ENCODE results near the gene PNPLA8. TPM values are rescaled to one million over a fixed set of nuclear protein-coding genes. Genes with fewer than 3 reads are reported as not detected.
A peak's percentile ranks its signal among the peaks of the same experiment; 100 is the strongest.
"Not testable (repeated sequence)": the region's sequence is repeated elsewhere in the genome, so short reads cannot be mapped to it uniquely, and the experiment has no call there.

PNPLA8 gene, protein sequence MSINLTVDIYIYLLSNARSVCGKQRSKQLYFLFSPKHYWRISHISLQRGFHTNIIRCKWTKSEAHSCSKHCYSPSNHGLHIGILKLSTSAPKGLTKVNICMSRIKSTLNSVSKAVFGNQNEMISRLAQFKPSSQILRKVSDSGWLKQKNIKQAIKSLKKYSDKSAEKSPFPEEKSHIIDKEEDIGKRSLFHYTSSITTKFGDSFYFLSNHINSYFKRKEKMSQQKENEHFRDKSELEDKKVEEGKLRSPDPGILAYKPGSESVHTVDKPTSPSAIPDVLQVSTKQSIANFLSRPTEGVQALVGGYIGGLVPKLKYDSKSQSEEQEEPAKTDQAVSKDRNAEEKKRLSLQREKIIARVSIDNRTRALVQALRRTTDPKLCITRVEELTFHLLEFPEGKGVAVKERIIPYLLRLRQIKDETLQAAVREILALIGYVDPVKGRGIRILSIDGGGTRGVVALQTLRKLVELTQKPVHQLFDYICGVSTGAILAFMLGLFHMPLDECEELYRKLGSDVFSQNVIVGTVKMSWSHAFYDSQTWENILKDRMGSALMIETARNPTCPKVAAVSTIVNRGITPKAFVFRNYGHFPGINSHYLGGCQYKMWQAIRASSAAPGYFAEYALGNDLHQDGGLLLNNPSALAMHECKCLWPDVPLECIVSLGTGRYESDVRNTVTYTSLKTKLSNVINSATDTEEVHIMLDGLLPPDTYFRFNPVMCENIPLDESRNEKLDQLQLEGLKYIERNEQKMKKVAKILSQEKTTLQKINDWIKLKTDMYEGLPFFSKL
- total RNA-seq (2014; rRNA removed; shearing (Covaris generic); ENCODE audit: low replicate concordance) = 5.2 and 7.6 TPM in 2 replicates

DNA sequence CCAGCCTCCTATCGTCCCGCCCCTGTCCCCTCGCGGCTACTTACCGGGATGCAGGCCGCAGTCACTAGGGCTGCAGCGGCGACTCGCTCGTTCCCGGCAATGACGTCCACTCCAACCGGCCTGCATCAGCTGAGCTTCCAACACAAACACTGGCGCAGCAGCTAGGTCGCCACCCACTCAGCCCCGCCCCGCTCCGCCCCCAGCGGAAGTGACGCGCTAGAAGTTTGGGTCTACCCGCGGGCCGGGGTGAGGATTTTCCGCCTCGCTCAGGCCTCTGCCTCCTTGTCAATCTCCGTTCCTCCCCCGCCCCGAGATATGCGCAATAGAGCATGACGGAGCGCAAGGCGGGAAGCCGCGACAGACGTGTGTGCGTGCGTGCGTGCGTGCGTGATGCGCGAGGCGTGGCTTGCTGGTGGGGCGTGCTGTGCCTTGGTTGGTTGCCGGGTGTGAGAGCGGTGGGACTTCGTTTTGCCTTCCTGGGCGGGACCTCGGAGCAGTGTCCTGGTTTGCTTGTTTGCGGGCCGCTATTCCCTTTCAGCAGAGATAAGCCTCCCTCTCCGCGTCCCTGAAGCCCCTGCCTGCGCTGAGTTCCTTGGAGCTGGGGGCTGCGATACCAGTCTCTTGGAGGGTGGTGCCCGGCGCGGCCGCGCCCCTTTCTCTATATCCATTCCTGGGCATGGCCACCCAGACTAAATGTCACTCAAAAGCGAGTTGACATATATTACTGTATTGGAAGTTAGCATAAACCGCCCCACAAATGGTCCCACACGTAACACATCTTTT is at the start of gene PNPLA8:
Gene PNPLA8, minus strand, starts transcription at position 151 of the 783 bp plus-strand sequence. CDS start 10,644 bp downstream, outside the sequence.
- in situ Hi-C loops (cut with HindIII; ENCODE audit: low pct_unique_long_range_greater_than_20kb, low sequenced_read_pairs) = no loop called here
- peak; percentile 100 for DNase-seq (ENCODE audit: low read depth)

GRCh38 chr7:108575156-108575555 is 49.2 kb upstream of the PNPLA8 start:
- no peak for DNase-seq (ENCODE audit: low read depth)
- in situ Hi-C loops (cut with HindIII; ENCODE audit: low pct_unique_long_range_greater_than_20kb, low sequenced_read_pairs) = no loop called here

- in situ Hi-C loops (cut with HindIII; ENCODE audit: low pct_unique_long_range_greater_than_20kb, low sequenced_read_pairs) = no loop called here
- no peak for DNase-seq (ENCODE audit: low read depth)
Measured at GRCh38 chr7:108572480-108572879, 46.5 kb upstream of the PNPLA8 start.

DNA sequence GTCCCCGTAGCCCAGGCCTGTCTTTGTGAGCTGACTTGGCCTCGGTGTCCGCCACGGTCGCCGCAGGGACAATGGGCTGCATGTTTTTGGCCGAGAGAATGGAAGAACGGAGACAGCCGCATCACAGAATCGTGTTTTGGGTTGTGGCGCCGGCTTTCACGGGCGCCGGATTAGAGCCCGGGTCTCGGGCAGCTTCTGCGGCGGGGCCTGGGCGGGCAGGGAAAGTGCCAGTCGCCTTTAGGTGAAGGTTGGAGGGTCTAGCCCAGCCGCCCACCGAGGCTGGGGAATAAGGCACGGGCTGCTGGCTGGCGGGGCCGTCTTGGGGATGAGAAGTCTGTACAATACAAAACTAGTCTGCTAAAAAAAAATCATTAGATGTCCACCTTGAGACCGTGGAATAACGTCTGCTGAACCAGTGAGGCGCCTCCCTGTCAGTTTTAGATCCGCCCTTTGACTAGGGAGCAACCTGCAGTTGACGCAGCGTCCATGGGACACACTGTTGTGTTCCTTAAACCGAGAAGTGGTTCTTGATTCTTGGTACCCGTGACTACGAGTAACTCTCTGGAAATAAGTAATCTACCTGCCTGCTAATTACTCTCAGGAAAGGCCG is 44.3 kb upstream of the PNPLA8 start:
- peak; percentile 53 for DNase-seq (ENCODE audit: low read depth)
- in situ Hi-C loops (cut with HindIII; ENCODE audit: low pct_unique_long_range_greater_than_20kb, low sequenced_read_pairs) = no loop called here

DNA sequence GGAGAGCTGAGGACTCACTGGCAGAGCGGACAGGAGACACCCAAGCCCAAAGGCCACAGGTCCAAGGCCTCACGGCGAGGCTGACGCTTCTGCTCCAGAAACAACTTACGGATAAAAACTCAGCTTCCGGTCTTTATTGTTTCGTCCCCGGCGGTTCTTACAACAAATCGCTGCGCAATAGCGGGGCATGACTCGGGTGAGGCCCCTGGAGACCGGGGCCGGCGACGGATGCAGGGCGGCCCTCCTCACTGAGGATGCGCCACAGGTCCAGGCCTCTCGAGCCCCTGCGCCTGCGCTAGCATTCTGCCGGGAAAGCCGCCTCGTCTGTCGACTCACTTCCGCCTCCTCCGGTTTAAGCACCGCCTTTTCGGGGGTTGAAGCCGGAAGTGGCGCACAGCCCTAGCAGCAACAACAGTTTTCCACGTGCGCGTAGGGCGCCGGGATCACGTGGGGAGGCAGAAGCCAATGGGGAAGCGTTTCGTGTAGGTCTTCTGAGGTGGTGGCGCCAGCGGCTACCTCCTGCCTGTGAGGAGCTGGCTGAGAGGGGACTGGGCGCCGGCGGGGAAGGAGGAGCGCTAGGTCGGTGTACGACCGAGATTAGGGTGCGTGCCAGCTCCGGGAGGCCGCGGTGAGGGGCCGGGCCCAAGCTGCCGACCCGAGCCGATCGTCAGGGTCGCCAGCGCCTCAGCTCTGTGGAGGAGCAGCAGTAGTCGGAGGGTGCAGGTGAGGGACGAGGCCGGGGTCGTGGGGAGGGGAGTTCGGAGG is 43.6 kb upstream of the PNPLA8 start, which contains the start of the genes DNAJB9 and THAP5:
Gene DNAJB9, plus strand, starts transcription at position 494 of the 765 bp plus-strand sequence. CDS start 1,853 bp downstream, outside the sequence.
Gene THAP5, minus strand, starts transcription at position 326 of the 765 bp plus-strand sequence. Its CDS starts 137 bp downstream, at position 189.
- peak; percentile 98 for DNase-seq (ENCODE audit: low read depth)
- in situ Hi-C loops (cut with HindIII; ENCODE audit: low pct_unique_long_range_greater_than_20kb, low sequenced_read_pairs) = no loop called here

- in situ Hi-C loops (cut with HindIII; ENCODE audit: low pct_unique_long_range_greater_than_20kb, low sequenced_read_pairs) = no loop called here
- no peak for DNase-seq (ENCODE audit: low read depth)
Measured at GRCh38 chr7:108568801-108569380, 43.0 kb upstream of the PNPLA8 start.

DNA sequence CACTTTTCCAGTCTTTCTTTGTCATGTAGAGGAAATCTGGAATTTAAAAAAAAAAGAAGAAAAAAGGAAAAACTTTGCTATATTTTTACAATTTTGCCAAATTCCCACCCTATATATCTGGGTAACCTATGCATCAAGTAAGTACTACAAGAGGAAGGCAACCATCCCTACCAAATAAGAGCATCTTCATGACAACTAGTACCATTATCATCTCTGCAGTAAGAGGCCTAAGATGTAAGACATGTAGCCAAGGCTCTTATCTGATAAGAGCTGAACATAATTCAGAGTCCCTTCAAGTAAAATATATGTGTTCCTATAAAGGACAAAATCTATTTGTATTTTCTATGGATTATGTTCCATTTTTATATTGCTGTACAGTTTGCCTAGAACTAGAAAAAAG is 40.1 kb upstream of the PNPLA8 start:
- in situ Hi-C loops (cut with HindIII; ENCODE audit: low pct_unique_long_range_greater_than_20kb, low sequenced_read_pairs) = no loop called here
- DNase-seq (ENCODE audit: low read depth) = no peak

DNA sequence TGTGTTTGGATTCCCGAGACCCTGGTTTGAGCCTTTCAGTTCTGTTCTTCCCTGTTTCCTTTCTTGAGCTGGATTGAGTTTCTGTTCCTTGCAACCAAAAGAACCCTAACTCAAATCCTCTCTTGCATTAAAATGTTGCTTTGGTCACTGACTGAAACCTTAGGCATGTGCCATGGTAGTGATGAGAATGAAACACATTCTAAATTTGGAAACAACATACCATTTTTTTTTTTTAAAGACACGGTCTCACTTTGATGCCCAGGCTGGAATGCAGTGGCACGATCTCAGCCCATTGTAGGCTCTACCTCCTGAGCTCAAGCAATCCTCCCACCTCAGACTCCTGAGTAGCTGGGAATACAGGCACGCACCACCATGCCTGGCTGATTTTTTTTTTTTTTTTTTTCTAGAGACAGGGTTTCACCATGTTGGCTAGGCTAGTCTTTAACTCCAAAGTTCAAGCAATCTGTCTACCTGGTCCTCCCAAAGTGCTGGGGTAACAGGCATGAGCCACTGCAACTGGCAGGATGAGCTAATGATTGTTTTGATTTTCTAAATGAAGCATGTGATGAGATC is 35.2 kb upstream of the PNPLA8 start:
- in situ Hi-C loops (cut with HindIII; ENCODE audit: low pct_unique_long_range_greater_than_20kb, low sequenced_read_pairs) = no loop called here
- no peak for DNase-seq (ENCODE audit: low read depth)

GRCh38 chr7:108559253-108559652 is 33.3 kb upstream of the PNPLA8 start:
- in situ Hi-C loops (cut with HindIII; ENCODE audit: low pct_unique_long_range_greater_than_20kb, low sequenced_read_pairs) = no loop called here
- no peak for DNase-seq (ENCODE audit: low read depth)

- no peak for DNase-seq (ENCODE audit: low read depth)
- in situ Hi-C loops (cut with HindIII; ENCODE audit: low pct_unique_long_range_greater_than_20kb, low sequenced_read_pairs) = no loop called here
Measured at GRCh38 chr7:108557617-108558016, 31.7 kb upstream of the PNPLA8 start.

GRCh38 chr7:108557191-108557590 is 31.3 kb upstream of the PNPLA8 start:
- in situ Hi-C loops (cut with HindIII; ENCODE audit: low pct_unique_long_range_greater_than_20kb, low sequenced_read_pairs) = no loop called here
- DNase-seq (ENCODE audit: low read depth) = no peak

GRCh38 chr7:108556665-108557064 is 30.7 kb upstream of the PNPLA8 start:
- DNase-seq (ENCODE audit: low read depth); in situ Hi-C loops (cut with HindIII; ENCODE audit: low pct_unique_long_range_greater_than_20kb, low sequenced_read_pairs): not testable (repeated sequence)

DNA sequence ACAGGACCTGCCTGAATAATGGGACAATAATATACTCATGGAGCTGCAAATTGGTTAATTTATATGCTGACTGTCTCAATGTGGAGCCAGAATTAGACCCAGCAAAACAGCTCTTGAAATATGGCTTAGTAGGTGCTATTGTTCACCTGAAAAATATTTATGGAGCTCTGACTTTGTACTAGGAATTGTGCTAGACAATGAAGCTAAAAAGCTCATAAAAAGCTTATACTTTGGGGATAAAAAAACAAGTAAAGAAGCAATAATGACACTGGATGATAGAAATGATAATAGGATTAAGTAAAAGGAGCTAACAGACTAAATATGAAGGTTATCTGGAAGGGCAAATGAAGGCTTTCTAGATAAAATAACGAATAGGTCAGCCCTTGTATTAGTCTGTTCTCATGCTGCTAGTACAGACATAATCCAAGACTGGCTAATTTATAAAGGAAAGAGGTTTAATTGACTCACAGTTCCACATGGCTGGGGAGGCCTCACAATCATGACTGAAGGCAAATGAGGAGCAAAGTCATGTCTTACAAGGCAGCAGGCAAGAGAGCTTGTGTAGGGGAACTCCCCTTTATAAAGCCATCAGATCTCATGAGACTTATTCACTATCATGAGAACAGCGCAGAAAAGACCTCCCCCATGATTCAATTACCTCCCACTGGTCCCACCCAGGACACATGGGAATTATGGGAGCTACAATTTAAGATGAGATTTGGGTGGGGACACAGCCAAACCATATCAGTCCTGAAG is 22.4 kb upstream of the PNPLA8 start:
- DNase-seq (ENCODE audit: low read depth); in situ Hi-C loops (cut with HindIII; ENCODE audit: low pct_unique_long_range_greater_than_20kb, low sequenced_read_pairs): not testable (repeated sequence)

DNA sequence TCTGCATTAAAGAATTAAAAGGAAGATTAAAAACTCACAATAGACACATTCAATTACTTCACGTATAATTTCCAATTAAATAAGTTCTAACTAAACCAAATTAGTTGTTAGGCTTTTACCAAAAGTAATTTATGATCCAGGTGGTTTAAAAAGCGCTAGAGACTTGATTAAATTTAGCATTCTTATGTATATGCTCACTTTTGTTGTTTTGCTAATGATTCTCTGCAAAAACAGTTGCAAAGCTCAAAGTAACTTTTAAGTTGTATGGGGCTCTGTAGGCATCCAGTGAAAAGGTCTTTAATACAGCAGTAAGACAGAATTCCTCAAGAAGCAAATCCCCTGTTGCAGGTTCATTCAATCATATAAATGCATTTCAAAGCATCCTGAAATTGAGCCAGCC is 15.5 kb upstream of the PNPLA8 start:
- in situ Hi-C loops (cut with HindIII; ENCODE audit: low pct_unique_long_range_greater_than_20kb, low sequenced_read_pairs) = no loop called here
- no peak for DNase-seq (ENCODE audit: low read depth)

DNA sequence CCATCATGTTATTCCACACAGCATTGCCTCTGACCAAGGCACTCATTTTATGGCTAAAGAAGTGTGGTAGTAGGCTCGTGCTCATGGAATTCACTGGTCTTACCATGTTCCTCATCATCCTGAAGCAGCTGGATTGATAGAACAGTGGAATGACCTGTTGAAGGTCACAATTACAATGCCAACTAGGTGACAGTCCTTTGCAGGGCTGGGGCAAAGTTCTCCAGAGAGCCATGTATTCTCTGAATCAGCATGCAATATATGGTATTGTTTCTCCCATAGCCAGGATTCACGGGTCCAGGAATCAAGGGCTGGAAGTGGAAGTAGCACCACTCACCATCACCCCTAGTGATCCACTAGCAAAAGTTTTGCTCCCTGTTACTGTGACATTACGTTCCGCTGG is 12.8 kb upstream of the PNPLA8 start:
- in situ Hi-C loops (cut with HindIII; ENCODE audit: low pct_unique_long_range_greater_than_20kb, low sequenced_read_pairs); DNase-seq (ENCODE audit: low read depth): not testable (repeated sequence)

DNA sequence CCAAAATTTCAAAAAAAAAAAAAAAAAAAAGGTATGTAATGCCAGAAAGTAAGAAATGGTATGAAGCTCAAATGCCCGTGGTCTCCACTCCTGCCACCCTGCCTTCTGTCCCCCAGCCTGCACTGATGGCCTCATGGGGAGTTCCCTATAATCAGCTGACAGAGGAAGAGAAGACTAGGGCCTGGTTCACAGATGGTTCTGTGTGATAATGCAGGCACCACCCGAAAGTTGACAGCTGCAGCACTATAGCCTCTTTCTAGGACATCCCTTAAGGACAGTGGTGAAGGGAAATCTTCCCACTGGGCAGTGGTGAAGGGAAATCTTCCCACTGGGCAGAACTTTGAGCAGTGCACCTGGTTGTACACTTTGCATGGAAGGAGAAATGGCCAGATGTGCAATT is 12.3 kb upstream of the PNPLA8 start:
- DNase-seq (ENCODE audit: low read depth); in situ Hi-C loops (cut with HindIII; ENCODE audit: low pct_unique_long_range_greater_than_20kb, low sequenced_read_pairs): not testable (repeated sequence)
